HepG2 (cell line): ENCODE measurements around the gene VSX1. TPM values are rescaled to one million over a fixed set of nuclear protein-coding genes. Genes with fewer than 3 reads are reported as not detected.

Source experiments
- CREM ChIP-seq, 2 experiments: sonication (generic) in 1 of 2; formaldehyde crosslinking in 1 of 2; IDR thresholded peaks; 2 replicates each; pipeline versions ENCODE4 v1.4.0 to v1.6.1; 2016 to 2020; ENCODE audit warnings: antibody characterized with exemption in 1 of 2, mild to moderate bottlenecking in 1 of 2, missing genetic modification reagents in 1 of 2
- IKZF5 ChIP-seq: IDR thresholded peaks from 2 replicates; pipeline ENCODE4 v1.6.1; 2018; ENCODE audit warnings: missing genetic modification reagents, mild to moderate bottlenecking, missing compliant biosample characterization
- JUNB ChIP-seq: sonication (generic); formaldehyde crosslinking; IDR thresholded peaks from 2 replicates; pipeline ENCODE4 v1.8.0; 2022; ENCODE audit warnings: missing genetic modification reagents, mild to moderate bottlenecking, borderline replicate concordance
- MYC ChIP-seq: sonication (generic); formaldehyde crosslinking; IDR thresholded peaks from 2 replicates; pipeline ENCODE4 v1.9.0; 2021; ENCODE audit warnings: missing genetic modification reagents, borderline replicate concordance
- PRDM4 ChIP-seq: sonication (generic); formaldehyde crosslinking; IDR thresholded peaks from 2 replicates; pipeline ENCODE4 v1.9.0; 2021; ENCODE audit warnings: missing genetic modification reagents, borderline replicate concordance
- RFX3 ChIP-seq: IDR thresholded peaks from 2 replicates; pipeline ENCODE4 v1.6.1; 2016; ENCODE audit warnings: missing biosample characterization, missing genetic modification reagents
- RXRB ChIP-seq: IDR thresholded peaks from 2 replicates; pipeline ENCODE4 v1.6.1; 2016; ENCODE audit warnings: borderline replicate concordance, missing genetic modification reagents, missing compliant biosample characterization
- SP140L ChIP-seq: sonication (generic); formaldehyde crosslinking; IDR thresholded peaks from 2 replicates; pipeline ENCODE4 v1.4.0; 2020; ENCODE audit warnings: missing genetic modification reagents, borderline replicate concordance
- SRSF4 ChIP-seq: fragments of 200-400 bp; formaldehyde crosslinking; IDR thresholded peaks from one replicate; pipeline ENCODE4 v1.6.1; 2018; ENCODE audit warnings: mild to moderate bottlenecking, low read depth, low read length, moderate library complexity; ENCODE audit not compliant: poor library complexity, severe bottlenecking
- TMF1 ChIP-seq: sonication (generic); formaldehyde crosslinking; IDR thresholded peaks from 2 replicates; pipeline ENCODE4 v1.8.1; 2022; ENCODE audit warnings: low read depth, missing genetic modification reagents
- ZBTB1 ChIP-seq: sonication (generic); formaldehyde crosslinking; IDR thresholded peaks from 2 replicates; pipeline ENCODE4 v1.4.0; 2020; ENCODE audit warnings: missing genetic modification reagents, borderline replicate concordance
- ZBTB34 ChIP-seq: sonication (generic); formaldehyde crosslinking; IDR thresholded peaks from 2 replicates; pipeline ENCODE4 v1.8.0; 2022; ENCODE audit warnings: mild to moderate bottlenecking, missing genetic modification reagents
- ZMYM3 ChIP-seq: sonication (generic); formaldehyde crosslinking; IDR thresholded peaks from 2 replicates; pipeline ENCODE4 v1.5.1; 2020; ENCODE audit warnings: mild to moderate bottlenecking, missing genetic modification reagents
- ZNF274 ChIP-seq: sonication (generic); formaldehyde crosslinking; IDR thresholded peaks from 2 replicates; pipeline ENCODE4 v1.5.1; 2020; ENCODE audit warnings: mild to moderate bottlenecking, missing genetic modification reagents
- ZNF580 ChIP-seq: IDR thresholded peaks from 2 replicates; pipeline ENCODE4 v1.6.1; 2016; ENCODE audit warnings: low read depth, borderline replicate concordance
- ZNF589 ChIP-seq: sonication (generic); formaldehyde crosslinking; conservative IDR thresholded peaks from 2 replicates; pipeline ENCODE4 v1.8.0; 2022; ENCODE audit warnings: mild to moderate bottlenecking, moderate library complexity, missing genetic modification reagents
- ZNF644 ChIP-seq: IDR thresholded peaks from 2 replicates; pipeline ENCODE4 v1.6.1; 2016; ENCODE audit warnings: low read depth
- polyA plus RNA-seq, 8 experiments: library from polyadenylated mRNA; depleted of rRNA in 3 of 8; stranded (reverse) in 7 of 8; unstranded in 1 of 8; fragments of >200 nt; fragmentation: Illumina TruSeq in 4 of 8; extraction: Trizol in 4 of 8; gene quantifications; 2 replicates each; pipeline versions ENCODE4 v1.2.1 to v1.2.3, GENCODE V29; 2011 to 2016; ENCODE audit warnings: low read depth in 4 of 8, missing spikeins in 1 of 8, mixed read lengths in 1 of 8; ENCODE audit not compliant: insufficient read depth in 1 of 8
- total RNA-seq, 5 experiments: library from RNA; depleted of rRNA; stranded (reverse); fragments of >200 nt; fragmentation: Illumina TruSeq; extraction: Trizol; gene quantifications; 2 replicates each; pipeline ENCODE4 v1.2.3, GENCODE V29; 2016; ENCODE audit warnings: low read depth in 1 of 5

The VSX1 gene
- total and polyA plus RNA-seq, 2 of the 13 experiments (the other 11 are each of a cell fraction or from before 2014, with no cell fraction given) = 0.04 TPM; not detected in 1

GRCh38 chr20:25030007-25030648, 51.8 kb downstream of the VSX1 start (continued):
- TF ChIP-seq ZNF644 (peak; percentile 80; the same call in 1 of the 2 replicates), TMF1 (CRISPR knock-in tag) (no peak), JUNB (CRISPR knock-in tag) (no peak), PRDM4 (no peak), SP140L (CRISPR knock-in tag) (no peak), MYC (peak; percentile 30; the same call in 1 of the 2 replicates), ZNF274 (CRISPR knock-in tag) (no peak), RXRB (CRISPR knock-in tag) (peak; percentile 39; the same call in 1 of the 2 replicates), IKZF5 (CRISPR knock-in tag) (no peak), ZNF580 (CRISPR knock-in tag) (no peak; the same call in 1 of the 2 replicates), ZNF589 (CRISPR knock-in tag) (no peak), CREM (IDR thresholded peaks at IDR 0.05) (no peak), CREM (CRISPR knock-in tag; IDR thresholded peaks at IDR 0.05) (no peak), RFX3 (no peak), ZBTB1 (CRISPR knock-in tag) (no peak), ZMYM3 (CRISPR knock-in tag) (peak; percentile 45; the same call in 1 of the 2 replicates), SRSF4 (no peak), ZBTB34 (0 out of 2 replicates have a peak, but pooled peaks have one; percentile 54)
